ENCODE results near the gene TMEM176B.
"Not testable (repeated sequence)": the region's sequence is repeated elsewhere in the genome, so short reads cannot be mapped to it uniquely, and the experiment has no call there.

The TMEM176B gene

GRCh38 chr7:150823043-150823442, 22.9 kb upstream of the TMEM176B start:
- no peak for DNase-seq (ENCODE audit: low spot score)

DNA sequence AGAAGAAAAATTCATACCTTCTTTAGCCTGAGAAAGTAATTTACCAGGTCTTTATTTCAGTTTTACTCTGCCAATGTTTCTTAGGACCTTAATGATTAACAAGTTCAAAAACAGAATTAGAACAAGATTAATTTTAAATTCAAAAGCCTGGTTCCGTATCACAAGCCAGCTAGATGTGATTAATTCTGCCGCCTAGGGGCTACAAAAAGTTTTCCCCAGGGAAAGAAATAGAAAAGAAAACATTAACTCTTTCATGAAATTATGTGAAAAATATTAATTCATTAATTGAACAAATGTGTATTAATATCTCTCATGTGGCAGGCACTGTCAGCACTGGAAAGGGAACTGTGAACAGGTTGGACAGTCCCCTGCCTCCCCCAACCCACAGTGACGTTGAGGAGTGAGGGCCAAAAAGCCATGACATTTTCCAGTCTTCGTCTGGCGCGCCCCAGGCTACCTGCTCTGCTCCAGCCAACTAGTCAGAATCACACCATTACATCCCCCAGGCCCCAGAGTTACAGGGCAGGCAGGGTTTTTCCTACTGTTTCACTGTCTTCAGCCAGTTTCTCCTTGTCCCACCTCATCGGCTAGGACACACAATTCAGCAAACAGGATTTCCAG, 20.5 kb upstream of the TMEM176B start:
- no peak for DNase-seq (ENCODE audit: low spot score)

GRCh38 chr7:150820148-150820547, 20.0 kb upstream of the TMEM176B start:
- no peak for DNase-seq (ENCODE audit: low spot score)

DNA sequence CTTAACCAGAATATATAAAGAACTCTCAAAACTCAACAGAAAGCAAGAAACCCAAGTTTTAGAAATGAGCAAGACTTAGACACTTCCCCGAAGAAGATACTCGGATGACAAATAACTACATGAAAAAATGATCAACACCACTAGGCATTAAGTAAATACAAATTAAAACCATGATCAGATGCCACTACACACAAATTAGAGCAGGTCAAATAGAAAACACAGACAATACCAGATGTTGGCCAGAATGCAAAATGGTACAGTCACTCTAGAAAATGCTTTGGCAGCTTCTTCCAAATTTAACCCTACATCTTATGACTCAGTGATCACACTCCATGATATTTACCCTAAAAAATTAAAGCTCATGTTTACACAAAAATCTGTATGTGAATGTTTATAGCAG, 18.8 kb upstream of the TMEM176B start:
- DNase-seq (ENCODE audit: low spot score): no peak

- no peak for DNase-seq (ENCODE audit: low spot score)
Observed at GRCh38 chr7:150814328-150815001, 14.3 kb upstream of the TMEM176B start.

DNA sequence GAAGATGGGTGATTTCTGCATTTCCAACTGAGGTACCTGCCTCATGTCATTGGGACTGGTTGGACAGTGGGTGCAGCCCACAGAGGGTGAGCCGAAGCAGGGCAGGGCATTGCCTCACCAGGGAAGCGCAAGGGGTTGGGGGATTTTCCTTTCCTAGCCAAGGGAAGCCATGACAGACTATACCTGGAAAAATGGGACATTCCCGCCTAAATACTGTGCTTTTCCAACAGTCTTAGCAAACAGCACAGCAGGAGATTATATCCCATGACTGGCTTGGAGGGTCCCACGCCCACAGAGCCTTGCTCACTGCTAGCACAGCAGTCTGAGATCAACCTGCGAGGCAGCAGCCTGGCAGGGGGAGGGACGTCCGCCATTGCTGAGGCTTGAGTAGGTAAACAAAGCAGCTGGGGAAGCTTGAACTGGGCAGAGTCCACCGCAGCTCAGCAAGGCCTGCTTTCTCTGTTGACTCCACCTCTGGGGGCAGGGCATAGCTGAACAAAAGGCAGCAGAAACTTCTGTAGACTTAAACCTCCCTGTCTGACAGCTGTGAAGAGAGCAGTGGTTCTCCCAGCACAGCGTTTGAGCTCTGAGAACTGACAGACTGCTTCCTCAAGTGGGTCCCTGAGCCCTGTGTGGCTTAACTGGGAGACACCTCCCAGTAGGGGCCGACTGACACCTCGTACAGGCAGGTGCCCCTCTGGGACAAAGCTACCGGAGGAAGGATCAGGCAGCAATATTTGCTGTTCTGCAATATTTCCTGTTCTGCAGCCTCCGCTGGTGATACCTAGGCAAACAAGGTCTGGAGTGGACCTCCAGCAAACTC, 7.7 kb upstream of the TMEM176B start:
- DNase-seq (ENCODE audit: low spot score): not testable (repeated sequence)

DNA sequence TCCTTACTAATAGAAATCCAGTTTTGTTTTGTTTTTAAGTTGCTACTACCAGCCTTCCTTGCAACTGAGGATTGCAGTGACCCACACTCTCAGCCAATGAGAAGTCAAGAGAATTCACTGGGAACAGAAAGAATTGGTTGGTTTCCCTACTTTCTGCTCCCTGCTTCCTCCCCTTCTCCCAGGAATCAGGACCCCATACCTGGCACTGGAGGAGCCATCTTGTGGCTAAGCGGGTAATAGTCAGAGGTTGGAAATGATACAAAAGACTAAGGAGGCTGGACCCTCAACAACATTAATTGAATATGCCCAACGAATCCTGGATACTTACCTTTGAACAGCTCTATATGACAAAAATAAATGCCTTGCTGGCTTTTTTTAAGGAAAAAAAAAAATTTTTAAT, 6.7 kb upstream of the TMEM176B start:
- DNase-seq (ENCODE audit: low spot score): no peak

GRCh38 chr7:150806454-150806853, 6.3 kb upstream of the TMEM176B start:
- DNase-seq (ENCODE audit: low spot score): no peak

DNA sequence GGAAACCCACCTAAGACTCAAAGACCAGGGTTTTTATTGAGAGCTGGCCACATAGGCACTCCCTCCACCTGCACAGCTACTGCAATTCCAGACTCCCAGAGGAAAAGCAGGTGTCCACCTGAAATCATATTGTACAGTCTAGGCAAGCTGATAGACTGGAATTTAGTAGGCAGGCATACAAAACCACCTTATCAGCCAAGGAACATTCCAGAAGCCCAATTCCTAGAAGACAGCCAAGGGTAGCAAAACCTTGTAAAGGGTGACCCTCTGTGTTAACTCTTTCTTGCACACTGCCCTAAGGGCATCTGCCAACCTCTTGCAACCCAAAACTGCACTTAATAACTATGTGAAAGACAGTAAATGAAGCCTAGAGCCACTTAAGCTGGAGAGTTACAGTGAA, 5.7 kb upstream of the TMEM176B start:
- no peak for DNase-seq (ENCODE audit: low spot score)

GRCh38 chr7:150804802-150805201, 4.6 kb upstream of the TMEM176B start:
- DNase-seq (ENCODE audit: low spot score): no peak

DNA sequence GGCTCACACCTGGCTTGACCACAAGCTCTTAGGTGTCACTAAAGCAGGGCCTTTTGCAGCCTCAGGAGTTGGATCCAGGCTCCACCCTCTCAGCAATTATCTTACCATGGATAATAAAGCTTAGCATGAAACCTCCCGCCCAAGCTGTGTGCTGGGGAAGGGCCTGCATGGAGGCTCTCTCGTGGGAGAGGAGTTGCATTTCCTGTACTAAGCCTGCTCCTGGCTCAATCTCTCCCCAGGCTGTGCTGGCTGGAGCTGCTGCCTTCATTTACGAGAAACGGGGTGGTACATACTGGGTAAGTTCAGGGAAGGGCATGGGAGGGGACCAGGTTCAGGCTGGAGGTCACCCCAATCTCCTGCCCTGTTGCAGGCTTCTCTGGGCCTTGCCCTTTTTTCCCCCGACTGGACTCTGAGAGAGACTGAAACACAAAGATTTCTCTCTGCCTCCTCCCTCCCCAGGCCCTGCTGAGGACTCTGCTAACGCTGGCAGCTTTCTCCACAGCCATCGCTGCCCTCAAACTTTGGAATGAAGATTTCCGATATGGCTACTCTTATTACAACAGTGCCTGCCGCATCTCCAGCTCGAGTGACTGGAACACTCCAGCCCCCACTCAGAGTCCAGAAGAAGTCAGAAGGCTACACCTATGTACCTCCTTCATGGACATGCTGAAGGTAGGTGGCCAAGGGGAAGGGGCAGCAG, 3.1 kb upstream of the TMEM176B start:
- no peak for DNase-seq (ENCODE audit: low spot score)

GRCh38 chr7:150801946-150802771, 2.0 kb upstream of the TMEM176B start:
- no peak for DNase-seq (ENCODE audit: low spot score)

DNA sequence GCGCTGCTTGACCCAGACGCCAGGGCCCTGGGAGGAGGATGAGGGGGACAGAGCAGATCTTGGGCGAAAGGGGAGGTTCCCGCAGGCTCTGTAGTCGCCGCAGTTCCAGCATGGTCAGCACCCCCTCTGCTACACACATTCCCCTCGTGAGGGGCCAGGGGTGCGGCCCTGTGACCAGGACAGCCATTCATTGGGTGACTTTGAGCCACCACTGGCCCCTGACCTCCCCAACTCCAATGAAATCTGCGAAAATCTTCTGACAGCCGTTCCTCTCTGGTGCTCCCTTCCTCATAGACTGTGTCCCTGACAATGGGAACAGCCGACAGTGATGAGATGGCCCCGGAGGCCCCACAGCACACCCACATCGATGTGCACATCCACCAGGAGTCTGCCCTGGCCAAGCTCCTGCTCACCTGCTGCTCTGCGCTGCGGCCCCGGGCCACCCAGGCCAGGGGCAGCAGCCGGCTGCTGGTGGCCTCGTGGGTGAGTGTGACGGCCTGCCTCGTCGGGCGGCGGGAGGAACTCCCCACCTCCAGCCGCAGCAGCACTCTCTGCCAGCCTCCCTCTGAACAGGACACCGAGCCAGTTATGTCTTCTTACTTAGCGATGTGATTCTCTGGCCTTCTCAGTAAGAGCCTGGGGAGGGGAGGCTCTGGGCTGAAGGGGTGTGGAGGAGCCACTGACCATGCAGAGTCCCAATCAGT, 1.2 kb upstream of the TMEM176B start:
- DNase-seq (ENCODE audit: low spot score): no peak

- no peak for DNase-seq (ENCODE audit: low spot score)
Observed at GRCh38 chr7:150800581-150801241, 547 bp upstream of the TMEM176B start, which contains the start of gene TMEM176A. TSS of gene TMEM176A (plus strand) at chr7:150800769. CDS start at chr7:150801551, 782 bp downstream.

- no peak for DNase-seq (ENCODE audit: low spot score)
Observed at GRCh38 chr7:150799156-150799555, 1.0 kb downstream of the TMEM176B start.

DNA sequence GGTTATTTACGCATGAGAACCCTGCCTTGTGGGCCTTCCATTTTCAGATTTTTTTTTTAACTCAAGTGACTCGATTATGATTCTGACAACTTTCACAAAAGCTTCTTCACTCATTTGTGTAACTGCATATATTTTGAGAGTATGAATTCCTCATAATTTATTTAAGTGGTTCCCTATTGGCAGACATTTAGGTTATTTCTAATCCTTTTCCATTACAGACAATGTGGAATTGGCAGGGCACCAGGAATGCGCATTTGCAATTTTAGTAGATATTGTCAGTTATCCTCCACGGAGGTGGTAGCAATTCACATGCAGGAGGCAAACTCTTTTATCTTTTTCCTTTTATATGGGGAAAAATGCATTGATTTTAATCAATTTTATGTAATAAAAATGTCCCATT, 2.5 kb downstream of the TMEM176B start:
- DNase-seq (ENCODE audit: low spot score): no peak

DNA sequence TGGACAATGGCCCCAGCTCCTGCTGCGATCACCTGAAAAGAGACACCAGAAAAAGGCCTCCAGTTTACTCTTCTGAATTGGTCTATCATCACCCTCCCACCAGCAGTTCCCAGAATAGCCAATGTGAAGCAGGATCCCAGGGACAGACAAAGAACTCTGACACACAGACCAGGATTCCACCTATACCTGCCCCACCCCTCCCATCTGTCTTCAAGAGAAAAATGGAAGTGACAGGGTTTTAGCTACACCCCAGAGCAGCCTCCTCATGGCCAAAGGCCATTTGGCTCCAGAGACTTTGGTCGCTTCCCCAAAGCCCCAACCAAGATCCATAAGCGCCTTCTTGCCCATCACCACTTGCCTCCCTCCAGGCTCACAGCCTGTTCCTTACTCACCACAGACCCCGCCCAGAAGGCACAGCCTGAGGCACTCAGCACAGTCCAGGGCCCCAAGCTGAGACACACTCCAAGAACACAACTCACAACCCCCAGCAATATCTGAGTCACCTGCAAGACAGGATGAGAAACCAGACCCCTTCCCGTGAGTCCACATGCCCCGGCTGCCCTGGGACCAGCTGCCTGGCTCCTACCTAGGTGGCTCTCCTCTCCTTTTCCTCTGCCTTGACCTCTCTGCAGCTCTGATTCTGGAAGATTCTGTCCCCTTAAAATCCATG, 6.5 kb downstream of the TMEM176B start:
- DNase-seq (ENCODE audit: low spot score): no peak

DNA sequence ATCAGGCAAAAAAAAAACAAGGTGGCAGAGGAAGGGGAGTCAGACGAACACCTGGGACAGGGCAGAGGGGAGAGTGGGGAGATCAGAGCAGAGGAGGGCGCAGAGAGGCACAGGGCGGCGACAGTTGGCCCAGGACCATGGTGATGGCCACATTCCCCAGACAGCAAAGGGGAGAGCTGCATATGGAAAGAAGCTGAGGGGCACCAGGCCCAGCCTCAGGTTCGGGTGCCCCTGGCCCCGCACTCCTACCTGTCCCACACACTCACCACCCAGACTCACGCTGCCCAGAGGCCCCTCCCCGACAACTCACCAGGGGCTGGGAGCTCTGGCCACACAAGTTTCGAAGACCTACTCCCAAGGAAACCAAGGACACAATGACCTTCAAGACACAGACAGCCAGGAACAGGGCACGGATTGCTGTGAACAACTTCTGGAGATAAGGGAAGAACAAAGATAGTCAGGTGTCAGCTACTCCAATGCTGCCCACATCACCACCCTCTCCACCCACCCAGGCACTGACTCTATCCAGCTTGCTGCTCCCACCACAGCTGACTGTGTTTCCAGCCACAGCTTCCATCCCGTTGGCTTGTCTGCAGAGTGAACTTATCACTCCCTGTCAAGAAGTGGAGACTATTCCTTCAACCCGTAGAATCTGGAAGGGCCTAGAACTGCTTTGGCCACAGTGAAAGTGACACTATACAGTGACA, 8.3 kb downstream of the TMEM176B start:
- no peak for DNase-seq (ENCODE audit: low spot score)

GRCh38 chr7:150791304-150791703, 8.9 kb downstream of the TMEM176B start:
- no peak for DNase-seq (ENCODE audit: low spot score)

Data from kidney capillary endothelial cell (primary cell).